Right hindlimb (tissue), 1 donor: Measurements from ENCODE around the gene FGD5.

Experiments used
- DNase-seq: peaks from one replicate; pipeline ENCODE4 v3.0.0-alpha.2; 2018

The FGD5 gene

GRCh38 chr3:14818804-14819500, at the start of gene FGD5:
Gene FGD5 (plus strand): TSS chr3:14818962. CDS start chr3:14819072, 110 bp downstream.
- DNase-seq, result no peak

GRCh38 chr3:14769544-14770325, 49.0 kb upstream of the FGD5 start:
- no peak for DNase-seq

GRCh38 chr3:14770591-14770990, 48.2 kb upstream of the FGD5 start:
- no peak for DNase-seq

- no peak for DNase-seq
Measured at GRCh38 chr3:14771593-14772497, 46.9 kb upstream of the FGD5 start.

GRCh38 chr3:14772533-14773138, 46.1 kb upstream of the FGD5 start:
- no peak for DNase-seq

GRCh38 chr3:14773281-14773680, 45.5 kb upstream of the FGD5 start:
- no peak for DNase-seq

- no peak for DNase-seq
Measured at GRCh38 chr3:14773691-14774128, 45.1 kb upstream of the FGD5 start.

- no peak for DNase-seq
Measured at GRCh38 chr3:14774431-14774830, 44.3 kb upstream of the FGD5 start.

GRCh38 chr3:14775011-14775410, 43.8 kb upstream of the FGD5 start:
- DNase-seq, result no peak

GRCh38 chr3:14775563-14775962, 43.2 kb upstream of the FGD5 start:
- no peak for DNase-seq

- no peak for DNase-seq
Measured at GRCh38 chr3:14779069-14779685, 39.6 kb upstream of the FGD5 start.

- DNase-seq, result no peak
Measured at GRCh38 chr3:14780927-14781507, 37.7 kb upstream of the FGD5 start.

GRCh38 chr3:14783480-14784086, 35.2 kb upstream of the FGD5 start:
- DNase-seq, result no peak

GRCh38 chr3:14784087-14784681, 34.6 kb upstream of the FGD5 start:
- DNase-seq, result no peak

- no peak for DNase-seq
Measured at GRCh38 chr3:14785207-14786155, 33.3 kb upstream of the FGD5 start.

GRCh38 chr3:14786369-14786768, 32.4 kb upstream of the FGD5 start:
- no peak for DNase-seq

GRCh38 chr3:14787630-14788029, 31.1 kb upstream of the FGD5 start:
- DNase-seq, result no peak

- DNase-seq, result no peak
Measured at GRCh38 chr3:14788644-14789043, 30.1 kb upstream of the FGD5 start.

GRCh38 chr3:14789221-14789620, 29.5 kb upstream of the FGD5 start:
- no peak for DNase-seq
